CD4-positive, alpha-beta T cell treated with Interleukin-21 for 1 hour (primary cell): ENCODE measurements around the gene C5AR1.
"Not testable (repeated sequence)": the region's sequence is repeated elsewhere in the genome, so short reads cannot be mapped to it uniquely, and the experiment has no call there.

Experiments used
- DNase-seq: peaks from one replicate; pipeline ENCODE4 v3.0.0-alpha.2; 2020

C5AR1 gene

DNA sequence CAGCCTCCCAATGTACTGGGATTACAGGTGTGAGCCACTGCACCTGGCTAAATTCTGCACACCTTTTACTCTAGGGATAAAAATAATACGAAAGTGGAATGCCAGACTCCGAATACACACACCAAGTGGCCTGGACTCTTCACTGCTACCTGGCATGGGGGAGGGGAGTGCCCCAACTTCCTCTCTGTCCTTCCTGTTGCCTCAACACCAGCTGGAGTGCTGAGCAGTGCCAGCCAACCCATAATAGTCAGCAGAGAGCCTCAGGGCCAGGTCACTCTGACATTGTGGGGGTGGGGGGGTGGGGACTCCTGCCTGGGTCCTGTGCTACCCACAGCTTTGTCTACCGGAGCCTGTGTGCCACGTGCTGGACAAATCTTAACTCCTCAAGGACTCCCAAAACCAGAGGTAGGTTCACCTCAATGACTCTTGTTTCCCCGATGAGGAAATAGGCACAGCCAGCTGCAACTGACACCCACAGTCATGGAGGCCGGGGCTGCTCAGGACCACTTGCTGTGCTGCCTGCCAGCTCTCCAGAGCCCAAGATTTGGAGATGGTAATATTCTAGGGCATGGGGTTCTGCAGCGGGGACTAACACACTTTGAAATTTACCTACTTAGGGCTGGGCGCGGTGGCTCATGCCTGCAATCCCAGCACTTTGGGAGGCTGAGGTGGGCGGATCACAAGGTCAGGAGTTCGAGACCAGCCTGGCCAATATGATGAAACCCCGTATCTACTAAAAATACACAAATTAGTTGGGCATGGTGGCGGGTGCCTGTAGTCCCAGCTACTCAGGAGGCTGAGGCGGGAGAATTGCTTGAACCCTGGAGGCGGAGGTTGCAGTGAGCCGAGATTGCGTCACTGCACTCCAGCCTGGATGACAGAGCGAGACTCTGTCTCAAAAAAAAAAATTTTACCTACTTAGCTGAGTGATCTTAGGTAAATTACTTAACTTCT is 27.4 kb downstream of the C5AR1 start:
- DNase-seq = peak; percentile 41

DNA sequence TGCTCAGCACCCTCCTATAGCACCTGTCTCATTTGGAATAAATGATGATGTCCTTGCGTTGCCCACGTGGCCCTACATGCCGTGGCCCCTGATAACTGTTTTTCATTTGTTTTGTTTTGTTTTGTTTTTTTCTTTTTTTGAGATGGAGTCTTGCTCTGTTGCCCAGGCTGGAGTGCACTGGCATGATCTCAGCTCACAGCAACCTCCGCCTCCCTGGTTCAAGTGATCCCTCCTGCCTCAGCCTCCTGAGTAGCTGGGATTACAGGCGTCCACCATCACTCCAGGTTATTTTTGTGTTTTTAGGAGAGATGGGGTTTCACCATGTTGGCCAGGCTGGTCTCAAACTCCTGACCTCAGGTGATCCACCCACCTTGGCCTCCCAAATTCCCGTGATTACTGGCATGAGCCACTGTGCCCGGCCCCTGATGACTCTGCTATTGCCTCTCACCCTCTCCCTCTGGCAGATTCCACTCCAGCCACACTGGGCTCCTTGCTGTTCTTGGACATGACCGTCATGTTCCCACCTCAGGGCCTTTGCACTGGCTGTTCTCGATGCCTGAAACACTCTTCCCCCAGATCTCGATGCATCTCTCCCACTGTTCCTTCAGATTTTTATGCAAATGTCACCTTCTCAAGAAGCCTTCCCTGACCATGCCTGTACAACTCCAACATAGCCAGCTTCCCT is 29.7 kb downstream of the C5AR1 start:
- DNase-seq = no peak

DNA sequence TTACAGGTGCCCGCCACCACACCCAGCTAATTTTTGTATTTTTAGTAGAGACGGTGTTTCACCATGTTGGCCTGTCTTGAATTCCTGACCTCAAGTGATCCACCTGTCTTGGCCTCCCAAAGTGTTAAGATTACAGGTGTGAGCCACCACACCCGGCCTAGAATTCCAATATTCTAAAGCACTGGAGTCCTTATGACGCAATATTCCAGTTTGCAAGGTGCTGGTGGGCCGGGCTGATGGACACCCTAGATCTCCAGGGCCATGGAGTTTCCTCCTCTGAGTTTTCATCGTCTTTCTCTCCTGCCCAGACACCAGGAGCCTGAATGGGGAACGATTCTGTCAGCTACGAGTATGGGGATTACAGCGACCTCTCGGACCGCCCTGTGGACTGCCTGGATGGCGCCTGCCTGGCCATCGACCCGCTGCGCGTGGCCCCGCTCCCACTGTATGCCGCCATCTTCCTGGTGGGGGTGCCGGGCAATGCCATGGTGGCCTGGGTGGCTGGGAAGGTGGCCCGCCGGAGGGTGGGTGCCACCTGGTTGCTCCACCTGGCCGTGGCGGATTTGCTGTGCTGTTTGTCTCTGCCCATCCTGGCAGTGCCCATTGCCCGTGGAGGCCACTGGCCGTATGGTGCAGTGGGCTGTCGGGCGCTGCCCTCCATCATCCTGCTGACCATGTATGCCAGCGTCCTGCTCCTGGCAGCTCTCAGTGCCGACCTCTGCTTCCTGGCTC is 31.0 kb downstream of the C5AR1 start:
- DNase-seq = no peak

DNA sequence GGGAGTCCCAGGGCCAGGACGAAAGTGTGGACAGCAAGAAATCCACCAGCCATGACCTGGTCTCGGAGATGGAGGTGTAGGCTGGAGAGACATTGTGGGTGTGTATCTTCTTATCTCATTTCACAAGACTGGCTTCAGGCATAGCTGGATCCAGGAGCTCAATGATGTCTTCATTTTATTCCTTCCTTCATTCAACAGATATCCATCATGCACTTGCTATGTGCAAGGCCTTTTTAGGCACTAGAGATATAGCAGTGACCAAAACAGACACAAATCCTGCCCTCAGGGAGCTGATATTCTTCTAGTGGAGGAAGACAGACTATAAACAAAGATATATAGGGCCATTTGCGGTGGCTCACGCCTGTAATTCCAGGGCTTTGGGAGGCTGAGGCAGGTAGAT is 32.1 kb downstream of the C5AR1 start:
- DNase-seq = no peak

DNA sequence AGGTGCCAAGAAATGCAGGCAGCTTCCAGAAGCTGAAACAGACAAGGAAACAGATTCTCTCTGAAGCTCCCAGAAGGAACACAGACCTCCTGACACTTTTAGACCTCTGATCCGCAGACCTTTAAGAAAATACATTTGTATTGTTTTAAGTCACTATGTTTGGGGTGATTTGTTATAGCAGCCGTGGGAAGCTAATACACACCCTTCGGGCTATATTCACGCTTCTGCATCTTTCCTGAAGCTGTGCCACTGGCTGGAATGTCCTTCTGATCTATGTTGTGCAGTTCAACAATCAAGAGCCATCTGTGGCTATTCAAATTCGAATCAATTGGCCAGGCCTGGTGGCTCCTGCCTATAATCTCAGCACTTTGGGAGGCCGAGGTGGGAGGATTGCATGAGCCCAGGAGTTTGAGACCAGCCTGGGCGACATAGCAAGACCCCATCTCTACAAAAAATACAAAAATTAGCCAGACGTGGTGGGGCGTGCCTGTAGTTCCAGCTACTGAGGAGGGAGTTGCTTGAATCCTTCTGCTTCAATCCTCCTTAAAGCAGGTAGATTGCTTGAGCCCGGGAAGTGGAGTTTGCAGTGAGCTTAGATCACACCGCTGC is 33.6 kb downstream of the C5AR1 start:
- no peak for DNase-seq

DNA sequence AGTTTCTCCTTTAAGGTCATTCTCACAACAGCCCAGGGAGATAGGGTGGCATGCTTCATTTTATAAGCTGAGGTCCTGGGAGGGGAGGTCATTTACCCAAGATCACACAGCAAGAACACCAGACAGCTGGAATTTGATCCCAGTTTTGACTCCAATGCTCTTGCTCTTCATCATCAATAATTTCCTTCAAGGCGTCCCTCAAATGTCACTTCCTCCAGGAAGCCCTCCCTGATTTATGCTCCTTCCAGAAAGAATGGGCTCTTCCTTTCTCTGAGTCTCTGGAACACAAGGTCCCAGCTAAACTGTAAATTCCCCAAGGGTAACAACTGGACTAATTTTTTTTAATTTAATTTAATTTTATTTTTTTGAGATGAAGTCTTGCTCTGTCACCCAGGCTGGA is 34.8 kb downstream of the C5AR1 start:
- DNase-seq = no peak

DNA sequence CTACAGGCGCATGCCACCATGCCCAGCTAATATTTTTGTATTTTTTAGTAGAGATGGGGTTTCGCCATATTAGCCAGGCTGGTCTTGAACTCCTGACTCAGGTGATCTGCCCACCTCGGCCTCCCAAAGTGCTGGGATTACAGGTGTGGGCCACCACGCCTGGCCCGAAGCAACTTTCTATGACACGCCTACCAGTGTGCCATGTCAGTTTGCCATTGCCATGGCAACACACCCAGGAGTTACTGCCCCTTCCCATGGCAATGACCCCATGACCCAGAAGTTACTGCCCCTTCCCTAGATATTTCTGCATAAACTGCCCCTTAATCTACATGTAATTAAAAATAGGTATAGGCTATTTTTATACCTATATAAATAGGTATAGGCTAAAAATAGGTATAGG is 36.4 kb downstream of the C5AR1 start:
- DNase-seq = not testable (repeated sequence)

DNA sequence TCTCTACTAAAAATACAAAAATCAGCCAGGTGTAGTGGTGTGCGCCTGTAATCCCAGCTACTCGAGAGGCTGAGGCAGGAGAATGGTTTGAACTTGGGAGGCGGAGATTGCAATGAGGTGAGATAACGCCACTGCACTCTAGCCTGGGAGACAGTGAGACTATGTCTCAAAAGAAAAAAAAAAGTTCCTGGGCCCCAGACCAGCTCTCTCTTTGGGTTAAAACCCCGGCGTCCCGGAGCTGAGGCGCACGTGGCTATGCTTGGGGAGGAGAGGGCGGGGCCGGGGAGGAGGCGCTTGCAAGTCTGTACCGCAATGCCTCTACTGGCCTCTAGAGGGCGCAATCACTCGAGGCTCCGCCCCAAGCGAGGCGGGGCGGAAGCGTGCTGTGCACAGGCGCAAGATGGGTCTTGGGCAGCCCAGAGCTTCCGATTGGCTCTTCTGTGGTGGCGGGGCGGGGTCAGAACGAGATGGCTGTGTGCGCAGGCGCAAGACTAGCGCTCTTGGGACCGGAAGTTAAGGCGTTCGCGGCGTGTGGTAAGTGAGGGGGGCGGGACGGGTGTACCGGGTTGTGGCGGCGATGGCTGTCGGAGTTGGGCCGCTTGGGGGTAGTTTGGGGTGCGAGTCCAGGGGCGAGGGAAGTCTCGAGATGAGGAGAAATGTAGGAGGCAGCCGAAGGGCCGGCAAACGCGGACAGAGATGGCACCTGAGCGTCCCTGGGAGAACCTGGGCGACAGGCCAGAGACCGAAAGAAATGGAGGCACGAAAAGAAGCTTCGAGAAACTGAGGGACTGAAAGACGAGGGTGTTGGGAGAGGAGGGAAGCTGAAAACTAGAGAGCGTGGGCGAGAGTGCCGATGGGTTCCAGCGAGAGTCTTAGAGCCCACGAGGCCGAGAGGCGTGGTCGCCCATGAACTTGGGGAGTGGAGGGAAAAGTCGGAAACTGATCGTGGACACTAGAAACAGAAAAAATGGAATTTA is 39.4 kb downstream of the C5AR1 start, which contains the start of gene DHX34:
TSS of gene DHX34 (plus strand) at position 497 of the 977 bp plus-strand sequence. CDS start 3,716 bp downstream, outside the sequence.
- peak; percentile 100 for DNase-seq

DNA sequence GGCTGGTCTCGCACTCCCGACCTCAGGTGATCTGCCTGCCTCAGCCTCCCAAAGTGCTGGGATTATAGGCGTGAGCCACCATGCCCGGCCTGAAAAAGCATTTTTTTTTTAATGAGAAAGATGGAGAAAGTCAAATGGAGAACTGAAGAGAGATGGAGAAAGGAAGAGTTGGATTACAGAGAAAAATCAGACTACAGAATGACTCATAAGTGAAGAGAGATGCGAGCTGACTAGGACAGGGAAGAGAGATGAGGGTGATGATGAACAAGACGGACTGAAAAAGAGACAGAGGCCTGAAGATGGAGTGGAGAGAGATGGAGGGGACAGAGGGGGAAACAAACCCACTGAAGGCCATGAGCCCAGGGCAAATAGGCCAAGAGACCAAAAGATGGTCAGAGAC is 41.0 kb downstream of the C5AR1 start:
- DNase-seq = no peak

DNA sequence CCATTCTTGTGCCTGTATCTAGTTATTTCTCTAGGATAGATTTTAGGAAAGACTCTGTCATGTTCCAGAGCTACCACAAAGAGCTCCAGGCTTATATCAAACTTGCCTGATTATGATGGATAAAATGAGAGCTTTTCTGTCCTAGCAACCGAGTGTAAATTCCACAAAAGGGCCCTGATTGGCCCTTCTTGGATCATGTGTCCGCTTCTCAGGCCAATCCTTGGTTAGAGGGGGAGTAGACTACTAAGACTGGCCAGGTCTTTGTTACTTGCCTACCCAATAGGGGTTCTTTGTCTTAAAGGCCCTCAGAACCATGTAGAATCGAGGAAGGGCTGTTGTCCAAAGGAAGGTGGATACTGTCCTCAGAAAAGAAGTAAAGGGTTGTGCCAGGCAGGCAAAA is 41.9 kb downstream of the C5AR1 start:
- peak; percentile 17 for DNase-seq

DNA sequence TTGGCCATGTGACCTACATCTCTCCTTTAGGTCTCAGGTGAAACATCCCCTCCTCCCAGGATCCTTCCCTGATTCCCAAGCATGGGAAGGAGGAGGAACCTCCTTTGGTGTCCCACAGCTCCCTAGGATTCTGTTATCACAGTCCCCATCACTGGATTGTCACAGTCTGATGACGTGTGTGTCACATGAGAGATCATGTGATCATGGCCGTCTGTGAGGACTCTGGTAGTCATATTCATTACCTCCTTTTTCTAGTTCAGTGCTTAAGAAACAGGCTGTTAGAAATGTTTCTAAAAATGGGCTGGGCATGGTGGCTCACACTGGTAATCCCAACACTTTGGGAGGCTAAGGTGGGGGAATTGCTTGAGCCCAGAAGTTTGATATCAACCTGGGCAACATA is 42.4 kb downstream of the C5AR1 start:
- no peak for DNase-seq

DNA sequence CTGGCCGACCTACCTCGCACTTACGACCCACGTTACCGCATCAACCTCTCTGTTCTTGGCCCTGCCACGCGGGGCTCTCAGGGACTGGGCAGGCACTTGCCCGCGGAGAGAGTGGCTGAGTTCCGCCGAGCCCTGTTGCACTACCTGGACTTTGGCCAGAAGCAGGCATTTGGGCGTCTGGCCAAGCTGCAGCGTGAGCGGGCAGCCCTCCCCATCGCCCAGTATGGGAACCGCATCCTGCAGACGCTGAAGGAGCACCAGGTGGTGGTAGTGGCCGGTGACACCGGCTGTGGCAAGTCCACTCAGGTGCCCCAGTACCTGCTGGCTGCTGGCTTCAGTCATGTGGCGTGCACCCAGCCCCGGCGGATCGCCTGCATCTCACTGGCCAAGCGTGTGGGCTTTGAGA is 43.6 kb downstream of the C5AR1 start:
- DNase-seq = no peak

DNA sequence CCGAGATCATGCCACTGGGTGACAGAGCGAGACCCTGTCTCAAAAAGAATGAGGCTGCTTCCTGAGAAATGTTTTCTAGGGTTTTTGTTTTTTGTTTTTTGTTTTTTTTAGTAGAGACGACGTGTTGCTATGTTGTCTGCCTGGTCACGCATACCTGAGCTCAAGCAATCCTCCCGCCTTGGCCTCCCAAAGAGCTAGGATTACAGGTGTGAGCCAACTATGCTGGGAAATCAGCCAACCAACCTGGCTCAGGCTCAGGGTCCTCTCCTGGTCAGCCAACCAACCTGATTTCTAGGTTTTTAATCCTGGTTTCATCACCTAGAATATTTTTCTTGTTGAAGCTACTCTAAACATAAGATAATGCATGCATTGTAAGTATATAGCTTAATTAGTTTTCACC is 47.2 kb downstream of the C5AR1 start:
- no peak for DNase-seq

DNA sequence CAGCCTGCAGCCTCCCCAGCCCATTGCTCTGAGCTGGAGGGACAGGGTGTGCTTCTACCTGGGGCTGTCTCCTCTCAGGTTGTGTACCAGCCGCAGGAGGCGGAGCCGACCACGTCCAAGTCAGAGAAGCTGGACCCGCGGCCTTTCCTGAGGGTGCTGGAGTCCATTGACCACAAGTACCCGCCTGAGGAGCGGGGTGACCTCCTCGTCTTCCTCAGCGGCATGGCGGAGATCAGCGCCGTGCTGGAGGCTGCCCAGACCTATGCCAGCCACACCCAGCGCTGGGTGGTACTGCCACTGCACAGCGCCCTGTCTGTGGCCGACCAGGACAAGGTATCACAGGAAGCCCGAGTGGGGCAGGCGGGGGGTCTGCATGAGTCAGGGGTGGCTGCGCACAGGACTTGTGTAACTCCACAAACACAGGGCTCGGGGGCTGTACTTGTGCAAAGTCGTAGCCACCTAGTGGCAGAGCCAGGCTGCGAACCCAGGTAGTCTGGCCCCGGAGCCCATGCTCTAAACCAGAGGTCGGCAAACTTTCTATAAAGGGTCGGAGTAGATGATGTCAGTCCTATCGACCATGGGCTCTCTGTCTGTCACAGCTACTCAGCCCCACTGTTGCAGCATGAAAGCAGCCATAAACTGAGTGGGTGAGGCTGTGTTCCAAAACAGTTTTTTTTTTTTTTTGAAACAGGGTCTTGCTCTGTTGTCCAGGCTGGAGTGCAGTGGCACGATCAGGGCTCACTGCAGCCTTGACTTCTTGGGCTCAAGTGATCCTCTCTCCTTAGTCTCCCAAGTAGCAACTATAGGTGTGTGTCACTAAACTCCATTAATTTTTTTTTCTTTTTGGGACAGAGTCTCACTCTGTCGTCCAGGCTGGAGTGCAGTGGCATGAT is 48.4 kb downstream of the C5AR1 start:
- DNase-seq = no peak

DNA sequence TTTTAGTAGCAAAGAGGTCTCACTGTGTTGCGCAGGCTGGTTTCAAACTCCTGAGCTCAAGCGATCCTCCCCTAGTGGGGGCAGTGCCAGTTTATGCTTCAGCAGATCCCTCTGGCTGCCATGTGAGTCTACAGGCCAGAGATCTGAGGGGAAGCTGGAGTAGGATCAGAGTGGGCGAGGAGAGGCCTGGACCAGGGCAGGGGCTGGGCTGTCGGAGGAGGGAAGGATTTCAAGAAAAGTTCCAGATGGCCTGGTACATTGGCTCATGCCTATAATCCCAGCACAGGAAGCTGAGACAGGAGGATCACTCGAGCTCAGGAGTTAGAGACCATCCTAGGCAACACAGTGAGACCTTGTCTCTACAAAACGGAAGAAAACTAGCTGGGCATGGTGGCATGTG is 49.3 kb downstream of the C5AR1 start:
- no peak for DNase-seq

DNA sequence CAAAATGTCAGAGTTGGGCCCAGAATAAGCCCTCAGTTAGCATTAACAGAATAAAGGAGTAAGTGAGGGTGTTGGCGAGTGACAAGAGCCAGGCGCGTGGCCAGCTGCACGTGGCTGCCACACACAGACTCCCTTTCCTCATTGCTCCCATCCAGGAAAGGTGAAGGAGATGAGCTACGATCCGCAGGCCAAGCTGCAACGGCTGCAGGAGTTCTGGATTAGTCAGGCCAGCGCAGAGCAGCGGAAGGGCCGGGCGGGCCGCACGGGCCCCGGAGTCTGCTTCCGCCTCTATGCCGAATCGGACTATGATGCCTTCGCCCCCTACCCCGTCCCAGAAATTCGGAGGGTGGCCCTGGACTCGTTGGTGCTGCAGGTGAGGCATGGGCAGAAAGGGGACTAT is 52.7 kb downstream of the C5AR1 start:
- no peak for DNase-seq

DNA sequence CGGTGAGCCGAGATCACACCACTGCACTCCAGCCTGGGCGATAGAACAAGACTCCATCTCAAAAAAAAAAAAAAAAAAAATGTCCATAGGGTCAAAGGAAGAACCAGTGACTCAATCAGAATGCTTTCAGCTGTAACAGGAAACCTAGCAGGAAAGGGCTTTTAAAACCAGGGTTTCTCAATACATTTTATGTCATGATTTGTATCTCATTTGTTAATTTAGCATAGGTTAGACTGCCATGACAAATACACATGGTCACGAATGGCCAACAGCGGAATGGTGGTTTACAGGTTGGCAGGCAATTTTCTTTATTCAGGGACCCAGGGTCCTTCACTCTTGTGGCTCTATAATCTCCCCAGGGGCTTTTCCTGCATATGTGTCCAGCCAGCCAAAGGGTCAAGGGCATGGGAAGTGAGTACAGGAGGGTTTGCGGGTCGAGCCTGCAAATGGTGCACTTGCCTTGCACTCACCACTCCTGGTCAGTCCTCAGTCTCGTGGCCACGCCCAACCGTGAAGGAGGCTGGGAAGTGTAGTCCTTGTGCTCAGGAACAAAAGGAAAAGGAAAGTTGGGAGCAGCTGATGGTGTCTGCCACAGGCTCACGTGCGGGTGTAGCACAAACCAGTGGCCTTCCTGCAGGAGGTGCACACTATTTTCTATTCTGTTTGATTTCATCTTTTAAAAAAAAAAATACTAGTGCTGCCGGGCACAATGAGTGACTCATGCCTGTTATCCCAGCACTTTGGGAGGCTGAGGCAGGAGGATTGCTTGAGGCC is 54.3 kb downstream of the C5AR1 start:
- no peak for DNase-seq

DNA sequence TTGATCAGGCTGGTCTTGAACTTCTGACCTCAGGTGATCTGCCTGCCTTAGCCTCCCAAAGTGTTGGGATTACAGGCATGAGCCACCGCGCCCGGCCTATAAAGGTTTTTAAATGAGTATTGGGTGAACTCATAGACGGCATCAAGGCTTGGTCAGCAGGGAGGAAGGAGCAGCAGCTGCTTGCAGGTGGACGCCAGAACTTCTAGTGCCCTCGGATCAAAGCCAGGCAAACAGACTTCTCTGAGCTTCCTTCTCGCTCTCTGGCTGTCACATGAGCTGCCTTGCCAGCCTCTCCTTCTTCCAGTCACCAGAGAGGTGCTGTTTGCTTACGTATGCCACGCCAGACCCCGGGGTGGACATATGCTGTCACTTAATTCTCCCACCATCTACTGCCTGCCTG is 55.8 kb downstream of the C5AR1 start:
- not testable (repeated sequence) for DNase-seq

DNA sequence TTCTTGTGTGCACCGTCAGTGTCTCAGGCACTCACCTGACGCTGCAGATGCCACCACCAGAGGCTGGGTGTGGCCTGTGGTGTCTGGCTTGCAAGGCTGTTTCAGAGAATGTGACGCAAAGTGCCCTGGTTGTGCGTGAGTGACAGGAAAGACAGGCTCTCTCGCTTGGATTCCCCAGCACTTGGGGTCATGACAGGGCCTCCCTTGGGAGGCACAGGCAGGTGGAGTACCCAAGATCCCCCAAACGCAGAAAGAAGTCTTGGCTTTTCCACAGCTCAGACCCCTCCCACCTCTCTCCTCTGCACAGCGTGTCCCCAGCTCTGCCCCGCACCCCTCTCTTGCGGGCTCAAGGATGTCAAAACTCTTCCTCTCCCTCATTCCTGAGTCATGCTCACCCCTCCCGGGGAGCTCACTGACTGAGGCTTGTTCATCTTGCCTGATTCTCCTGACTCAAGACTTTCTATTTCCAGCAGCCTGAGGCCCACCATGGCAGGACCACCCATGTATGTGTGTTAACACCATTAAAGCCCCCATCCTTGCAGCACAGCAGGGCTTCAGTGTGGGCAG is 60.5 kb downstream of the C5AR1 start:
- no peak for DNase-seq

DNA sequence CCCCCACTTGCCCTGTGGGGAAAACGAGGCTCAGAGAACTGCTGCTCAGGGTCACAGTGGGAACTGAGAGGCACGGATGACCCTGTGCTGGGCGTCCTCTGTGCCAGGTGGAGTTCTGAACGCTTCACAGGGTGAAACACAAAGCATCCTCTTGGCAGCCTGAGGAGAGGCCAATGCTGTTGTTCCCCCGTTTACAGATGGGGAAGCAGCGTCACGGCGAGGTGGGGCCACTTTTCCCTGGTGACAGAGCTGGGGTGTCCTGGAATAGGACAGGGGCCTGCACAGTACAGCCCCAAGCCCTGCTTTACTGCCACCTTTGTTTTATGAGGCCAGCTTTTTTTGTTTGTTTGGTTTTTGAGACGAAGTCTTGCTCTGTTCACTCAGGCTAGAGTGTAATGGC is 61.6 kb downstream of the C5AR1 start:
- no peak for DNase-seq
